Fibroblast of the aortic adventitia (primary cell): ENCODE data around the gene MYO9B. TPM values are rescaled to one million over a fixed set of nuclear protein-coding genes. Genes with fewer than 3 reads are reported as not detected.

Experiments used
- DNase-seq: peaks from one replicate; pipeline ENCODE4 v3.0.0-alpha.2; 2010; ENCODE audit warnings: low read depth
- H3K4me3 ChIP-seq: 2 replicates; pipeline ENCODE4 v1.5.1; 2011; ENCODE audit warnings: low read depth, mild to moderate bottlenecking, control low read depth, low read length, moderate library complexity
- total RNA-seq: library from RNA; depleted of rRNA; stranded (reverse); fragments of >200 nt; gene quantifications from 2 replicates; pipeline ENCODE4 v1.2.3, GENCODE V29; 2012; ENCODE audit warnings: low replicate concordance
- TF ChIP-seq, protein P1 (sequence below): IDR thresholded peaks from 2 replicates; pipeline ENCODE4 v1.5.1; 2011; ENCODE audit warnings: mild to moderate bottlenecking, low read length, control low read depth, inconsistent platforms; ENCODE audit not compliant: insufficient read depth

Gene MYO9B
- total RNA-seq, 1 donor, result 103 TPM

DNA sequence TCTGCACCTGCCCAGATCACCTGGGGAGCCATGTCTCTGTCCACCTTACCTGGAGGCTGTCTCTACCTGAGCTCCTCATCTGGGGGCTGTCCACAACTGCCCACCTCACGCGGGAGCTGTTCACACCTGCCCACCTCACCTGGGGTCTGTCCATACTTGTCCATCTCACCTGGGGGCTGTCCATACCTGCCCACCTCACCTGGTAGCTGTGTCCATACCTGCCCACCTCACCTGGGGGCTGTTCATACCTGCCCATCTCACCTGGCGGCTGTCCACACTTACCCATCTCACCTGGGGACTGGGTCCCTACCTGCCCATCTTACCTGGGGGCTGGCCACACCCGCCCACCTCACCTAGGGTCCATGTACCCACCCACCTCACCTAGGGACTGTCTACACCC is 38.9 kb upstream of the MYO9B start:
- no peak overlapping the region for H3K4me3 ChIP-seq
- no peak for DNase-seq
- TF ChIP-seq, protein P1, sequence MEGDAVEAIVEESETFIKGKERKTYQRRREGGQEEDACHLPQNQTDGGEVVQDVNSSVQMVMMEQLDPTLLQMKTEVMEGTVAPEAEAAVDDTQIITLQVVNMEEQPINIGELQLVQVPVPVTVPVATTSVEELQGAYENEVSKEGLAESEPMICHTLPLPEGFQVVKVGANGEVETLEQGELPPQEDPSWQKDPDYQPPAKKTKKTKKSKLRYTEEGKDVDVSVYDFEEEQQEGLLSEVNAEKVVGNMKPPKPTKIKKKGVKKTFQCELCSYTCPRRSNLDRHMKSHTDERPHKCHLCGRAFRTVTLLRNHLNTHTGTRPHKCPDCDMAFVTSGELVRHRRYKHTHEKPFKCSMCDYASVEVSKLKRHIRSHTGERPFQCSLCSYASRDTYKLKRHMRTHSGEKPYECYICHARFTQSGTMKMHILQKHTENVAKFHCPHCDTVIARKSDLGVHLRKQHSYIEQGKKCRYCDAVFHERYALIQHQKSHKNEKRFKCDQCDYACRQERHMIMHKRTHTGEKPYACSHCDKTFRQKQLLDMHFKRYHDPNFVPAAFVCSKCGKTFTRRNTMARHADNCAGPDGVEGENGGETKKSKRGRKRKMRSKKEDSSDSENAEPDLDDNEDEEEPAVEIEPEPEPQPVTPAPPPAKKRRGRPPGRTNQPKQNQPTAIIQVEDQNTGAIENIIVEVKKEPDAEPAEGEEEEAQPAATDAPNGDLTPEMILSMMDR, result no peak

DNA sequence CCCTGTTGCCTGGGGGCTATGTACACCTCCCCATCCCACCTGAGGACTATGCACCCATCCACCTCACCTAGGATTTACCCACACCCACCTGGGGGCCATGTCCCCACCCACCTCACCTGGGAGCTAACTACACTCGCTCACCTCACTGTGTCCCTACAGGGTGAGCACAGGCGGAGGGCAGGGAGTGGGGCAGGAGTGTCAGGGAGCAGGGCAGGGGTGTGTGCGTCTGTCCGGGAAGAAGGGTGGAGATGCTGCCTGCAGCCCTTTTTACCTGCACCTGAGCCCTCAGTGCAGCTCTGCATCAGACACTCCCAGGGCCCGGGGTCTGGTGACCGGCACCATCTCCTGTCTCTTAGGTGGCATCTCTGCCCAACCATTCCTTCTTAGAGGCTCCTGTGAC is 38.4 kb upstream of the MYO9B start:
- TF ChIP-seq, protein P1, result no peak
- H3K4me3 ChIP-seq, result no peak overlapping the region
- DNase-seq, result no peak

DNA sequence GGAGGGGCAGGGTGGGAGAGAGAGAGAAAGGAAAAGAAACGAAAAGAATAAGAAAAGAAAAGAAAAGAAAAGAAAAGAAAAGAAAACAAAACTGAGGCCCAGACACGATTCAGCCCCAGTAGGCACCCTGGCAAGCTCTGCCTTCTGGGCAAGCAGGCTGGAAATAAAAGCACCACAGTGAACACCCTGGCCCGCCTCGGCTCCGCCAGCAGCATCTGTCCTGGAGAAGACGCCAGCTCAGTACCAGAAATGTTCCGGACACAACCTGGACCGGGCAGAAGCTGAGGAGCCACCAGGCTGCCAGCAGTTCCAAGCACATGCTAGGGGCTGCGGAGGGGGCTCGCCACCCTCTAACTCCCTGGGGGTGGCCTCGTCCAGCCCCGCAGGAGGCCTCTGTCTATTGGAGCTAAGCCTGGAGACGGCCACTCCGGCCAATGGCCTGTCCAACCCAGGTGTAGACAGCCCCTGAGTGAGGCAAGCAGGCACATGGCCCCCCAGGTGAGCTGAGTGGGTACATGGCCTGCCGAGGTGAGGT is 37.5 kb upstream of the MYO9B start:
- DNase-seq, result no peak
- TF ChIP-seq, protein P1, result no peak
- H3K4me3 ChIP-seq, result no peak overlapping the region

DNA sequence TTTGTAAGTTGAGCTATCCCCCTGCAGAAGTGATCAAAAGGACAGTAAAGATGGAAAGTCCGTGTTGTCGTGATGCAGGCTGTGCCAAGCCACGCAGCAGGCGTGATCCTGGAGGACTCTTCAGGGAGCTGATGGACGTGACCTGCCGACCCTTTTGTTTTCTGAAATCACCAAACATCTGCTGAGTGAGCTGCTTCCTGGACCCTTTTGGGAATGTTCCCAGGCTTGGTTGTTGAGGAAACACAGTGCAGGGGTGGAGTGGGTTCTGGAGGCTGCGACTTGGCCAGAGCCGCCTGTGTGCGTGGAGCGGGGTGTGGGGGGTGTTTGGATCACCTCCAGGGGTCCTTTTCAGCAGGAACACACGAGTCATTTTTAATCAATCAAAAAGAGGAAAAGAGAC is 33.6 kb upstream of the MYO9B start:
- TF ChIP-seq, protein P1, result no peak
- DNase-seq, result peak; percentile 66

DNA sequence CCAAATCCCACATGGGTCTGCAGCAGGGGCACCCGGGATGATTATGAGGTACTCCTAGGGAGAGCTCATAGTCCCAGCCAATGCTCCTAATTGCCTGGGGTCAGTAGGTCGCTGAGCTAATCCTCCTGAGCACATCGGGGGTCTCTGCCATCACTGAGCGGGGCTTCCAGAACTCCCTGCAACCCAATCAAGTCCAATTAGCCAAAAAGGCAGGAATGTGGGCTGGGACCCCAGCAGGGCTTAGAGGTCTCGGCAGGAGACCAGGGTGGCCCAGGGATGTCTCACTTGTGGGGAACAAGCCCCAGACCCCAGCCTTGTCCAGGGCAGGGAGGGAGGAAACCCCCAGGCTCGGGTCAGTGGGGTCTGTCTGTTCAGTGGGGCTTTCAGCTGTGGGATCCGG is 31.8 kb upstream of the MYO9B start:
- no peak for DNase-seq
- TF ChIP-seq, protein P1, result no peak
- no peak overlapping the region for H3K4me3 ChIP-seq

More for the DNA sequence above, 33.6 kb upstream of the MYO9B start:
- H3K4me3 ChIP-seq, result no peak overlapping the region

DNA sequence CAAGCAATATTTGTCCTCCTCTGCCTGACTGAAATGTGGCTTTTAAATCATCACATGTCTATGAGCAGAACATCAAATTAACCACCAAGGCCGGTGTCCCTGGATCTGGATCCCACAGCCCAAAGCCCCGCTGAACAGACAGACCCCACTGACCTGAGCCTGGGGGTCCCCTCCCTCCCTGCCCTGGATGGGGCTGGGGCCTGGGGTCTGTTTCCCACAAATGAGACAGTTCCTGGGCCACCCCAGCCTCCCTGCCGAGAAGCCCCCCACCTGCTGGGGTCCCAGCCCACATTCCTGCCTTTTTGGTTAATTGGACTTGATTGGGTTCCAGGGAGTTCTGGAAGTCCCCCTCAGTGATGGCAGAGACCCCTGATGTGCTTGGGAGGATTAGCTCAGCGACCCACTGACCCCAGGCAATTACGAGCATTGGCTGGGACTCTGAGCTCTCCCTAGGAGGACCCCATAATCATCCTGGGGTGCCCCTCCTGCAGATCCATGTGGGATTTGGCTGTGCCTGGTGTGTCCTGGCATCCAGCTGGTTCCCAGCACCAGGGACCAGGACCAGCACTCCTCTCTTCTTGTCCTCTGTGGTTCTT is 29.6 kb upstream of the MYO9B start:
- H3K4me3 ChIP-seq, result no peak overlapping the region
- DNase-seq, result no peak
- TF ChIP-seq, protein P1, result no peak
